Liver (tissue), 9 donors: Measurements from ENCODE around the gene USP11. TPM values are rescaled to one million over a fixed set of nuclear protein-coding genes. Genes with fewer than 3 reads are reported as not detected.

Experiments
- DNase-seq: peaks from one replicate; pipeline ENCODE4 v3.0.0-alpha.2; 2017; ENCODE audit warnings: low spot score
- H3K27ac ChIP-seq, 2 donors: one replicate each; pipeline ENCODE4 v1.7.0; 2013; ENCODE audit warnings: inconsistent platforms in 2 of 2, low read length in 2 of 2, control low read depth in 1 of 2, low read depth in 1 of 2, mild to moderate bottlenecking in 1 of 2
- H3K27me3 ChIP-seq, 4 donors: one replicate each; pipeline versions ENCODE4 v1.6.1 to v1.7.0; 2013; ENCODE audit warnings: low read length in 3 of 4, inconsistent platforms in 1 of 4, mild to moderate bottlenecking in 1 of 4, moderate library complexity in 1 of 4; ENCODE audit not compliant: control insufficient read depth in 4 of 4, insufficient read depth in 4 of 4
- H3K36me3 ChIP-seq, 4 donors: one replicate each; pipeline versions ENCODE4 v1.6.1 to v1.7.0; 2013; ENCODE audit warnings: low read length in 3 of 4, mild to moderate bottlenecking in 3 of 4, low read depth in 1 of 4, moderate library complexity in 1 of 4; ENCODE audit not compliant: control insufficient read depth in 4 of 4, insufficient read depth in 3 of 4
- H3K4me1 ChIP-seq, 4 donors: one replicate each; pipeline versions ENCODE4 v1.6.1 to v1.7.0; 2013; ENCODE audit warnings: low read length in 3 of 4, mild to moderate bottlenecking in 3 of 4, moderate library complexity in 1 of 4; ENCODE audit not compliant: control insufficient read depth in 4 of 4, insufficient read depth in 4 of 4
- H3K4me3 ChIP-seq, 3 donors: one replicate each; pipeline versions ENCODE4 v1.6.1 to v1.7.0; 2013; ENCODE audit warnings: low read length in 3 of 3, control low read depth in 1 of 3, low read depth in 1 of 3, mild to moderate bottlenecking in 1 of 3
- H3K9ac ChIP-seq, 2 donors: one replicate each; pipeline ENCODE4 v1.7.0; 2013; ENCODE audit warnings: low read length in 2 of 2, mild to moderate bottlenecking in 2 of 2, moderate library complexity in 2 of 2, control low read depth in 1 of 2, low read depth in 1 of 2
- H3K9me3 ChIP-seq, 4 donors: one replicate each; pipeline versions ENCODE4 v1.6.1 to v1.7.0; 2013; ENCODE audit warnings: low read length in 3 of 4; ENCODE audit not compliant: control insufficient read depth in 4 of 4
- ATF3 ChIP-seq: IDR thresholded peaks from 2 replicates; pipeline ENCODE4 v1.6.1; 2016; ENCODE audit warnings: antibody characterized with exemption
- CTCF ChIP-seq: fragments of 150-350 bp; IDR thresholded peaks from 2 replicates; pipeline ENCODE4 v1.5.1; 2017; ENCODE audit warnings: improper control_type of control experiment, low read depth, low read length; ENCODE audit not compliant: missing input control
- EGR1 ChIP-seq, 2 donors: IDR thresholded peaks; 2 replicates each; pipeline ENCODE4 v1.6.1; 2016 to 2018; ENCODE audit warnings: antibody characterized with exemption in 2 of 2, low read depth in 2 of 2
- FOXA1 ChIP-seq: IDR thresholded peaks from 2 replicates; pipeline ENCODE4 v1.6.1; 2016; ENCODE audit warnings: antibody characterized with exemption
- FOXA2 ChIP-seq: IDR thresholded peaks from 2 replicates; pipeline ENCODE4 v1.6.1; 2016; ENCODE audit warnings: antibody characterized with exemption
- GABPA ChIP-seq, 2 donors: IDR thresholded peaks in 1 of 2; conservative IDR thresholded peaks in 1 of 2; 2 replicates each; pipeline ENCODE4 v1.6.1; 2016; ENCODE audit warnings: antibody characterized with exemption in 2 of 2, mild to moderate bottlenecking in 1 of 2, moderate library complexity in 1 of 2
- HNF4A ChIP-seq, 2 donors: conservative IDR thresholded peaks; 2 replicates each; pipeline ENCODE4 v1.6.1; 2016; ENCODE audit warnings: antibody characterized with exemption in 2 of 2, mild to moderate bottlenecking in 2 of 2
- HNF4G ChIP-seq: IDR thresholded peaks from 2 replicates; pipeline ENCODE4 v1.6.1; 2016; ENCODE audit warnings: antibody characterized with exemption
- JUND ChIP-seq, 2 donors: IDR thresholded peaks; 2 replicates each; pipeline ENCODE4 v1.6.1; 2016; ENCODE audit warnings: antibody characterized with exemption in 2 of 2
- MAX ChIP-seq: IDR thresholded peaks from 2 replicates; pipeline ENCODE4 v1.6.1; 2016; ENCODE audit warnings: antibody characterized with exemption
- RAD21 ChIP-seq, 2 donors: IDR thresholded peaks; 2 replicates each; pipeline ENCODE4 v1.6.1; 2016; ENCODE audit warnings: antibody characterized with exemption in 2 of 2, mild to moderate bottlenecking in 2 of 2
- REST ChIP-seq: IDR thresholded peaks from 2 replicates; pipeline ENCODE4 v1.6.1; 2016; ENCODE audit warnings: antibody characterized with exemption, mild to moderate bottlenecking
- RXRA ChIP-seq, 2 donors: IDR thresholded peaks; 2 replicates each; pipeline ENCODE4 v1.6.1; 2017 to 2018; ENCODE audit warnings: antibody characterized with exemption in 2 of 2, mild to moderate bottlenecking in 1 of 2
- SP1 ChIP-seq: IDR thresholded peaks from 2 replicates; pipeline ENCODE4 v1.6.1; 2018; ENCODE audit warnings: antibody characterized with exemption, mild to moderate bottlenecking
- TAF1 ChIP-seq: conservative IDR thresholded peaks from 2 replicates; pipeline ENCODE4 v1.6.1; 2016; ENCODE audit warnings: antibody characterized with exemption, mild to moderate bottlenecking
- ZBTB33 ChIP-seq: IDR thresholded peaks from 2 replicates; pipeline ENCODE4 v1.6.1; 2016; ENCODE audit warnings: antibody characterized with exemption
- WGBS: extraction: QIAGEN DNeasy Blood & Tissue Kit; methylation state at CpG from one replicate; pipeline ENCODE4 v1.1.7; 2013; 5-methylcytosine and 5-hydroxymethylcytosine counted together
- polyA plus RNA-seq, 2 donors: library from polyadenylated mRNA; stranded (reverse) in 1 of 2; unstranded in 1 of 2; fragments of 200-250 nt in 1 of 2; fragments of >200 nt in 1 of 2; fragmentation: Nextera tagmentation in 1 of 2; extraction: Ambion mirVana in 1 of 2; gene quantifications; one replicate each; pipeline versions ENCODE4 v1.2.1 to v1.2.3, GENCODE V29; 2013 to 2015
- total RNA-seq, 2 donors: library from RNA; depleted of rRNA; stranded (reverse); fragments of >200 nt; gene quantifications; one replicate each; pipeline ENCODE4 v1.2.3, GENCODE V29; 2014
- donor health status: healthy.
- donor health status: healthy.
- donor health status: healthy.
- donor health status: healthy.
- donor health status: healthy.

USP11 gene
- total and polyA plus RNA-seq, 4 donors = 9.6 to 24.3 (median 11.1) TPM

GRCh38 chrX:47296766-47297365 lies 64.1 kb downstream of the USP11 start:
- TF ChIP-seq TAF1 (no peak), HNF4A (conservative IDR thresholded peaks at IDR 0.05) (no peak), ATF3 (no peak), EGR1 (IDR thresholded peaks at IDR 0.05; ENCODE audit: low read depth in 2 of 2) (no peak), RAD21 (IDR thresholded peaks at IDR 0.05) (no peak), FOXA1 (no peak), CTCF (no peak), REST (no peak), ZBTB33 (no peak), JUND (IDR thresholded peaks at IDR 0.05) (no peak), SP1 (no peak)
- no peak for DNase-seq
- no peaks in the 10 kb centered on the region for H3K4me1 ChIP-seq
- WGBS = 81% methylated on average over 5 of the region's 5 CpGs
- H3K9ac ChIP-seq = no peak overlapping the region
- H3K27me3 ChIP-seq = peaks cover 0 to 4% (median 0%) of the 10 kb centered on the region in 4 donors
- H3K9me3 ChIP-seq = peaks cover 0 to 7% (median 2%) of the 10 kb centered on the region in 4 donors
- H3K4me3 ChIP-seq = no peak overlapping the region
- H3K27ac ChIP-seq = no peak overlapping the region
- no peaks in the 10 kb centered on the region for H3K36me3 ChIP-seq

- H3K27ac ChIP-seq = no peak overlapping the region
- peaks cover 0 to 4% (median 0%) of the 10 kb centered on the region in 4 donors for H3K27me3 ChIP-seq
- no peaks in the 10 kb centered on the region for H3K4me1 ChIP-seq
- no peak for TF ChIP-seq JUND (IDR thresholded peaks at IDR 0.05)
- TF ChIP-seq HNF4G = no peak
- TF ChIP-seq CTCF = no peak
- no peak for TF ChIP-seq ATF3
- no peak for TF ChIP-seq REST
- TF ChIP-seq SP1 = no peak
- TF ChIP-seq TAF1 = no peak
- no peak for TF ChIP-seq RXRA (IDR thresholded peaks at IDR 0.05)
- TF ChIP-seq EGR1 (IDR thresholded peaks at IDR 0.05; ENCODE audit: low read depth in 2 of 2) = no peak
- TF ChIP-seq HNF4A (conservative IDR thresholded peaks at IDR 0.05) = no peak
- TF ChIP-seq MAX = no peak
- TF ChIP-seq FOXA2 = no peak
- no peak for TF ChIP-seq GABPA (IDR thresholded peaks at IDR 0.05 in 1 of 2, conservative IDR thresholded peaks at IDR 0.05 in 1 of 2)
- H3K9ac ChIP-seq = no peak overlapping the region
- H3K4me3 ChIP-seq = no peak overlapping the region
- no peak for DNase-seq
- 88% methylated on average over 5 of the region's 5 CpGs for WGBS
- H3K9me3 ChIP-seq = peaks cover 0 to 7% (median 2%) of the 10 kb centered on the region in 4 donors
- H3K36me3 ChIP-seq = no peaks in the 10 kb centered on the region
Measured at GRCh38 chrX:47297874-47298273, 65.1 kb downstream of the USP11 start.
